AG08395 (cell line): ENCODE measurements around the gene GCH1.

Experiments used
- DNase-seq: peaks from one replicate; pipeline ENCODE4 v3.0.0; 2012; ENCODE audit warnings: mixed read lengths, low spot score

GCH1 gene

DNA sequence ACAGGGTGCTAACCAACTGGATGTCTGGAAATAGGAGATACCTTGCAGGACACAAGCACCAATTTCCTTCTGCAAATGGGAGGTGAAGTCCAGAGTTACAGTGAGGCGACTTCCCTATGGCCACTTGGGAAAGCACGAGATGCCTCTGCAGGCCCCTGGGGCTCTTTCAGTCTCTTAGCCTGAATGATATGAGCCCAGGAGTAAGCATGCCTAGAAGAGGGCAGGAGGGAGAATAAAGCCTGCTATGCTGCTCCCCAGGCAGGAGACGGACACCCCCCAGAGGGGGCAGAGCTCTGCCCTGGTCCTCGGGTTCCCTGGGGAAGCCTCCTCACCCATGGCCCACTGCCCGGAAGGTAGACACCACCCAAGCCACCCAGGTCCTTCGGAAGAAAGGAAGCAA, 105.1 kb downstream of the GCH1 start:
- no peak for DNase-seq

DNA sequence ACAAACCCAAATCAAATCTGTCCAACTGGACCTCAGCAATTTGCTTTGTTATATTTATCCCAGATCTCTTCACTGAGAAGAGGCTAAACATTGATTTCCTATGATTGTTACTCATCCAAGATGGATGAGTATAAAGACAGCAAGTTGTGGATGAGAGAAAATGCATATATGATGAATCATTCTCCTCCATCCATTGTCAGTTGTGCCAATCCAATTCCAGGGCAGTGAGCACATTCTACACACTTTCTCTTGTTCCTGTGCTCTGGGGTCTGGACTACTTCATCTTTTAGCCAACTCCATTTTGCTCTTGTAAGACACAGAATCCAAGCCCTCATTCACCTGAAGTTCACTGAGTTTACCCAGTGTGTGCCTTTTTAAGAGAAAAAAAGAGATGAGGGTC, 105.7 kb downstream of the GCH1 start:
- DNase-seq, result peak; percentile 81

DNA sequence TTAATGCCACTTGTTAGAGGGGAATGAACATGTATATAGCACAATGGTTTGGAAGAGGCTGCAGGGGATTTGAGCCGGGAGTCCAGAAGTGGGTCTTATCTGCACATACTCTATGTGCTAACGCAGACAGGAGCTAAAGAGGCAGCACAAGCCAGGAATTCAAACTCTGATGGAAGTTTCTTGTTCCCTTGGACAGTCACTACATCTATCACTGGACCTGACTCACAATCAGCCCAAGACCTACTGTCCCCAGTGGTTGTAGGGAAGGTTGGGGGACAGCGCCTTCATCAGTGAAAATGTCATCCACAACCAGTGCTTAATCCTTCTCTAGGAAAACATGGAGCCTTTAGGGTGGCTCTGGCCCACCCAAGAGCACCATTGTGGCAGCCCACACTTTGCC, 107.8 kb downstream of the GCH1 start:
- no peak for DNase-seq

DNA sequence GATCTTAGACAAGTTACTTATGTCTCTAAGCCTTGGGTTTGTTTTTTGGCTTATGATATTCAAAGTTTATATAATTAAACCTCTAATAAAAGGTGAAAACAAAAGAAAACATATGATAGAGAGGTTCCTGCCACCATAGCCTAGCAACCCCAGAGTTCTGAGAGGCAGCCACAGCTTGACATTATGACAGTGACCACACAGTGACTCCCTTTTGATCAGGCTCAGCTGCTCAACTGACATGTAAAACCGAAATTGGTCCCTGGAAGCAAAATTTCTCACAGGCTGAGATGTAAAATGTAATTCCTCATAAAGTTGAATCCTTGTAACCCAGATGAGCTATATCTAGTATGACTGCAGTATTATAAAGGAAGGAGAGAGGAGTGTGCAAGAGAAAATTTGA, 108.5 kb downstream of the GCH1 start:
- no peak for DNase-seq

DNA sequence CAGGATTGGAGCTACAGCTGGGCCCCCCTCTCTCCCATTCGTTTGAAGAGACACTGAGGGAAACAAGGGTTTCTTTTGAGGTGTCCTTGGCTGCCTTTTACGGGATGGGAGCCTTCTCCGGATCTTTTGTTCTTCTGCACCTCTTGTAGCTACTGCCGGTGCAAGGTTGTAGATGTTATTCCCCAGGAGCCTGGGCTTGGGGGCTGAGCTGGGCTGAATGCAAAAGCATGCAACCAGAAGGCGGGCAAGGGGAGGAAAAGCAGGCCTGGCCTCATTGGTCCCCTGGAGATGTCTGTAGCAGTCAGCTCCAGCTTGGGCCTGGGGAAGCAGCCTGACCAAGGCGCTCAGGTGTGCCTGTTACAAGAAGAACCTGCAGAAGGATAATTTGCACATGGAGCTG, 110.3 kb downstream of the GCH1 start:
- DNase-seq, result no peak
